H1 (cell line): ENCODE data around the gene EXOSC5. TPM values are rescaled to one million over a fixed set of nuclear protein-coding genes. Genes with fewer than 3 reads are reported as not detected.

Experiments used
- CTCF ChIA-PET: fragments of 300-600 bp; sonication (Branson Sonifier 250); formaldehyde crosslinking; loops from one replicate; lab custom pipeline; 2021; ENCODE audit not compliant: partially characterized antibody; lab: Charles Lee
- POLR2A ChIA-PET: fragments of 300-600 bp; sonication (Branson Sonifier 250); formaldehyde crosslinking; loops from one replicate; lab custom pipeline; 2021; ENCODE audit warnings: inconsistent platforms; ENCODE audit not compliant: partially characterized antibody; lab: Charles Lee
- DNase-seq, 2 experiments: peaks; one replicate each; pipeline versions ENCODE4 v3.0.0 to v3.0.0-alpha.2; 2010 to 2022; ENCODE audit warnings: low spot score in 2 of 2, low read depth in 1 of 2, mixed read lengths in 1 of 2
- FAIRE-seq: peaks from 2 replicates; lab custom pipeline; 2011; peaks lifted over from hg19 to GRCh38; lab: Jason Lieb, UNC
- H2AFZ ChIP-seq: 2 replicates; pipeline ENCODE4 v1.8.1; 2012; ENCODE audit warnings: low read length, inconsistent platforms
- H2AK5ac ChIP-seq: 2 replicates; pipeline ENCODE4 v1.6.1; 2013; ENCODE audit warnings: low read depth, low read length
- H2BK120ac ChIP-seq: replicated peaks from 2 replicates; pipeline ENCODE3; 2013; ENCODE audit warnings: low read depth, low read length, inconsistent platforms
- H2BK12ac ChIP-seq: 2 replicates; pipeline ENCODE4 v1.6.1; 2013; ENCODE audit warnings: low read depth, low read length
- H2BK15ac ChIP-seq: 2 replicates; pipeline ENCODE4 v1.6.1; 2013; ENCODE audit warnings: low read length
- H2BK20ac ChIP-seq: 2 replicates; pipeline ENCODE4 v1.6.1; 2013; ENCODE audit warnings: low read length
- H2BK5ac ChIP-seq: 2 replicates; pipeline ENCODE4 v1.6.1; 2013; ENCODE audit warnings: low read depth, low read length
- H3K14ac ChIP-seq: 2 replicates; pipeline ENCODE4 v1.6.1; 2013; ENCODE audit warnings: inconsistent platforms; ENCODE audit not compliant: insufficient read length
- H3K18ac ChIP-seq: 2 replicates; pipeline ENCODE4 v1.6.1; 2013; ENCODE audit warnings: low read length; ENCODE audit errors: extremely low read depth
- H3K23ac ChIP-seq: 2 replicates; pipeline ENCODE4 v1.6.1; 2013; ENCODE audit warnings: inconsistent platforms; ENCODE audit not compliant: insufficient read length
- H3K23me2 ChIP-seq: 2 replicates; pipeline ENCODE4 v1.6.1; 2013; ENCODE audit warnings: low read depth, low read length
- H3K27ac ChIP-seq: 2 replicates; pipeline ENCODE4 v1.6.1; 2011; ENCODE audit warnings: low read depth, low read length, inconsistent platforms
- H3K27me3 ChIP-seq, 4 experiments: replicated peaks in 1 of 4; 1 replicate in 1 of 4; 2 replicates in 3 of 4; pipeline versions ENCODE4 v1.6.1 to v1.8.1; 2011 to 2013; ENCODE audit warnings: low read length in 3 of 4, mild to moderate bottlenecking in 3 of 4, inconsistent platforms in 2 of 4, mixed read lengths in 2 of 4, moderate library complexity in 1 of 4; ENCODE audit not compliant: control insufficient read depth in 3 of 4, insufficient read depth in 3 of 4; ENCODE audit errors: extremely low read depth in 1 of 4
- H3K36me3 ChIP-seq, 4 experiments: 2 replicates each; pipeline versions ENCODE4 v1.6.1 to v1.8.1; 2011 to 2013; ENCODE audit warnings: mild to moderate bottlenecking in 4 of 4, low read length in 3 of 4, moderate library complexity in 2 of 4, control low read depth in 1 of 4, inconsistent platforms in 1 of 4; ENCODE audit not compliant: insufficient read depth in 4 of 4, control insufficient read depth in 2 of 4
- H3K4ac ChIP-seq: replicated peaks from 2 replicates; pipeline ENCODE3; 2013; ENCODE audit warnings: low read length, low read depth, mixed read lengths, inconsistent platforms; ENCODE audit not compliant: insufficient read length
- H3K4me1 ChIP-seq, 4 experiments: replicated peaks in 1 of 4; 1 replicate in 1 of 4; 2 replicates in 3 of 4; pipeline versions ENCODE4 v1.6.1 to v1.8.1; 2011 to 2013; ENCODE audit warnings: low read length in 3 of 4, inconsistent platforms in 2 of 4, mixed read lengths in 1 of 4; ENCODE audit not compliant: insufficient read depth in 4 of 4, control insufficient read depth in 3 of 4
- H3K4me2 ChIP-seq, 2 experiments: 2 replicates each; pipeline versions ENCODE4 v1.6.1 to v1.8.1; 2011 to 2013; ENCODE audit warnings: low read depth in 2 of 2, low read length in 2 of 2, control low read depth in 1 of 2, inconsistent platforms in 1 of 2, mild to moderate bottlenecking in 1 of 2; ENCODE audit not compliant: insufficient read depth in 1 of 2
- H3K4me3 ChIP-seq, 4 experiments: fragments of 200-600, 300-600 bp in 1 of 4; sonication (generic), shearing (Covaris generic), sonication (Bioruptor Twin) in 1 of 4; 2 replicates each; pipeline versions ENCODE4 v1.5.1 to v1.8.1; 2011 to 2016; ENCODE audit warnings: low read length in 4 of 4, low read depth in 3 of 4, control low read depth in 2 of 4, inconsistent platforms in 2 of 4, mild to moderate bottlenecking in 2 of 4, mixed read lengths in 1 of 4, moderate library complexity in 1 of 4; ENCODE audit not compliant: insufficient read depth in 2 of 4; ENCODE audit errors: extremely low read depth in 1 of 4
- H3K56ac ChIP-seq: replicated peaks from 2 replicates; pipeline ENCODE3; 2013; ENCODE audit warnings: low read depth, mild to moderate bottlenecking, mixed read lengths, low read length, inconsistent platforms; ENCODE audit not compliant: insufficient read length
- H3K79me1 ChIP-seq: 2 replicates; pipeline ENCODE4 v1.6.1; 2013; ENCODE audit warnings: low read depth, low read length, control low read depth
- H3K79me2 ChIP-seq, 2 experiments: 2 replicates each; pipeline versions ENCODE4 v1.6.1 to v1.8.1; 2012 to 2013; ENCODE audit warnings: low read length in 2 of 2, mild to moderate bottlenecking in 2 of 2, inconsistent platforms in 1 of 2; ENCODE audit not compliant: insufficient read depth in 2 of 2, control insufficient read depth in 1 of 2
- H3K9ac ChIP-seq, 4 experiments: replicated peaks in 1 of 4; 1 replicate in 1 of 4; 2 replicates in 3 of 4; pipeline versions ENCODE4 v1.6.1 to v1.8.1; 2011 to 2013; ENCODE audit warnings: low read depth in 3 of 4, low read length in 3 of 4, control low read depth in 2 of 4, mild to moderate bottlenecking in 2 of 4, moderate library complexity in 2 of 4, inconsistent platforms in 1 of 4; ENCODE audit errors: extremely low read depth in 1 of 4
- H3K9me3 ChIP-seq, 2 experiments: 2 replicates each; pipeline versions ENCODE4 v1.6.1 to v1.8.1; 2012 to 2013; ENCODE audit warnings: mild to moderate bottlenecking in 2 of 2, moderate library complexity in 2 of 2, control low read depth in 1 of 2, inconsistent platforms in 1 of 2, low read depth in 1 of 2, low read length in 1 of 2, mixed read lengths in 1 of 2; ENCODE audit not compliant: insufficient read depth in 2 of 2
- H4K20me1 ChIP-seq, 2 experiments: replicated peaks in 1 of 2; 2 replicates each; pipeline versions ENCODE3 to v1.8.1; 2011 to 2013; ENCODE audit warnings: inconsistent platforms in 2 of 2, low read length in 2 of 2, mild to moderate bottlenecking in 1 of 2; ENCODE audit not compliant: insufficient read depth in 2 of 2, control insufficient read depth in 1 of 2
- H4K5ac ChIP-seq: 2 replicates; pipeline ENCODE4 v1.6.1; 2013; ENCODE audit warnings: low read length, low read depth, mixed read lengths, inconsistent platforms; ENCODE audit not compliant: insufficient read length
- H4K8ac ChIP-seq: 2 replicates; pipeline ENCODE4 v1.8.0; 2013; ENCODE audit warnings: mild to moderate bottlenecking, moderate library complexity, low read length, inconsistent platforms; ENCODE audit not compliant: insufficient read depth; ENCODE audit errors: extremely low read depth
- H4K91ac ChIP-seq: replicated peaks from 2 replicates; pipeline ENCODE3; 2013; ENCODE audit warnings: low read length, mixed read lengths, inconsistent platforms; ENCODE audit not compliant: insufficient read length
- CBX5 ChIP-seq: fragments of 300-800, 300-1000 bp; sonication (generic); IDR thresholded peaks from 2 replicates; pipeline ENCODE4 v1.7.1; 2016; ENCODE audit warnings: antibody characterized with exemption, low read length, low read depth
- CBX8 ChIP-seq: fragments of 300-800, 300-1000 bp; sonication (generic); IDR thresholded peaks from 2 replicates; pipeline ENCODE4 v1.7.1; 2016; ENCODE audit warnings: low read depth, low read length, borderline replicate concordance
- CTCF ChIP-seq, 3 experiments: IDR thresholded peaks; 1 replicate in 2 of 3; 2 replicates in 1 of 3; pipeline versions ENCODE4 v1.5.1 to v1.6.1; 2011; ENCODE audit warnings: low read length in 3 of 3, mild to moderate bottlenecking in 3 of 3, inconsistent platforms in 2 of 3, low read depth in 1 of 3, moderate library complexity in 1 of 3; ENCODE audit not compliant: insufficient read depth in 1 of 3; ENCODE audit errors: control extremely low read depth in 1 of 3
- NANOG ChIP-seq: IDR thresholded peaks from 2 replicates; pipeline ENCODE4 v1.6.1; 2011; ENCODE audit warnings: low read length, low read depth, mild to moderate bottlenecking, inconsistent platforms; ENCODE audit not compliant: insufficient read depth, poor library complexity, severe bottlenecking
- RFX5 ChIP-seq: IDR thresholded peaks from 2 replicates; pipeline ENCODE4 v1.6.1; 2011; ENCODE audit warnings: low read depth, low read length, improper control_type of control experiment, borderline replicate concordance
- RXRA ChIP-seq: IDR thresholded peaks from 2 replicates; pipeline ENCODE4 v1.6.1; 2011; ENCODE audit warnings: low read depth, mild to moderate bottlenecking, low read length, moderate library complexity; ENCODE audit not compliant: insufficient read depth
- SRF ChIP-seq: IDR thresholded peaks from 2 replicates; pipeline ENCODE4 v1.6.1; 2011; ENCODE audit warnings: mild to moderate bottlenecking, low read depth, low read length, moderate library complexity
- YY1 ChIP-seq: IDR thresholded peaks from 2 replicates; pipeline ENCODE4 v1.6.1; 2011; ENCODE audit warnings: low read depth, mild to moderate bottlenecking, low read length
- WGBS, 2 experiments: shearing (Covaris generic) in 1 of 2; methylation state at CpG; one replicate each; pipeline versions ENCODE4 v1.1.6 to v1.1.7; 2013 to 2015; ENCODE audit warnings: low lambda C conversion rate in 2 of 2, mixed read lengths in 2 of 2, inconsistent platforms in 1 of 2, low coverage in 1 of 2, missing lambda C conversion rate in 1 of 2; ENCODE audit not compliant: insufficient replicate concordance in 2 of 2, insufficient coverage in 1 of 2, insufficient read length in 1 of 2; ENCODE audit errors: extremely low coverage in 1 of 2, missing lambda C conversion rate in 1 of 2; 5-methylcytosine and 5-hydroxymethylcytosine counted together
- polyA plus RNA-seq, 7 experiments: library from polyadenylated mRNA; depleted of rRNA in 3 of 7; stranded (reverse) in 5 of 7; unstranded in 2 of 7; fragments of >200 nt in 5 of 7; fragments of 200-250 nt in 2 of 7; gene quantifications; 1 replicate in 5 of 7; 2 replicates in 1 of 7; 4 replicates in 1 of 7; pipeline versions ENCODE4 v1.2.1 to v1.2.3, GENCODE V29; 2011 to 2013; ENCODE audit warnings: missing spikeins in 2 of 7, mixed read lengths in 2 of 7
- total RNA-seq: library from RNA; stranded (reverse); fragmentation: NEBNext Ultra II Directional; extraction: Animal tissue kit (Norgen Biotek cat#: 25700); gene quantifications from 2 replicates; pipeline ENCODE4 v1.2.1, GENCODE V29; 2021

EXOSC5 gene
- total and polyA plus RNA-seq, 2 of the 8 experiments (the other 6 are each of a cell fraction or from before 2014, with no cell fraction given) = 56.2 to 92.8 TPM

GRCh38 chr19:41439441-41440222, 42.5 kb upstream of the EXOSC5 start, which contains the start of gene DMAC2:
Gene DMAC2, minus strand, starts transcription at chr19:41439912. Its CDS starts 13 bp downstream, at chr19:41439899.
- Histone ChIP-seq H3K14ac (no peak within 1 kb of the TSS), H2BK120ac (no peak within 1 kb of the TSS), H3K4me3 (peak within 1 kb of the TSS; percentile 81 to 99 (median 90)), H3K9ac (peak within 1 kb of the TSS; percentile 95 to 98 (median 97)), H3K27me3 (no peaks in the 10 kb centered on the region), H4K20me1 (no peaks in the 10 kb centered on the region), H3K27ac (peak within 1 kb of the TSS; percentile 98), H3K4me1 (no peaks in the 10 kb centered on the region), H3K23ac (no peak within 1 kb of the TSS), H2BK5ac (peak within 1 kb of the TSS; percentile 99), H3K18ac (peak within 1 kb of the TSS; percentile 100), H4K91ac (peak within 1 kb of the TSS; percentile 98), H3K4me2 (peak within 1 kb of the TSS; percentile 67 to 81), H2BK20ac (no peak within 1 kb of the TSS), H3K79me2 (peaks cover 0 to 8% of the 10 kb centered on the region in 2 experiments; a peak in 1 of 4 replicates), H4K5ac (peak within 1 kb of the TSS; percentile 97), H2BK12ac (peak within 1 kb of the TSS; percentile 77; the same call in 1 of the 2 replicates), H3K9me3 (no peaks in the 10 kb centered on the region), H2AK5ac (no peak within 1 kb of the TSS), H2AFZ (peak within 1 kb of the TSS; percentile 83; the same call in 1 of the 2 replicates), H3K23me2 (peaks cover 2% of the 10 kb centered on the region; the same call in 1 of the 2 replicates), H3K79me1 (0 out of 2 replicates have a peak, but pooled peaks cover 4% of the 10 kb centered on the region), H4K8ac (peak within 1 kb of the TSS; percentile 100), H3K4ac (no peak within 1 kb of the TSS), H2BK15ac (0 out of 2 replicates have a peak within 1 kb of the TSS, but pooled peaks have one; percentile 61), H3K56ac (peak within 1 kb of the TSS; percentile 93), H3K36me3 (peaks cover 0 to 6% (median 2%) of the 10 kb centered on the region in 4 experiments; a peak in 2 of 8 replicates)
- ChIA-PET POLR2A (interaction anchor here (0.5 to 6.4 kb wide), 35 partner anchors 8 to 1125 kb away, joined by 3 to 87 read pairs (median 4); partner anchors contain the start of genes B3GNT8, B9D2, BCKDHA and EXOSC5), CTCF (interaction anchor here (0.5 to 20.4 kb wide), 13 partner anchors 8 to 886 kb away, joined by 3 to 364 read pairs (median 4); no protein-coding TSS in a partner anchor)
- 6% methylated on average over 38 of the region's 40 CpGs; no CpG with 5 or more reads in 1 of the 2 experiments for WGBS, 2 experiments
- peak; percentile 92 to 96 for DNase-seq
- FAIRE-seq = peak; percentile 99
- TF ChIP-seq RXRA (no peak), CBX8 (no peak), SRF (no peak), CBX5 (no peak), NANOG (no peak), YY1 (peak; percentile 98), CTCF (IDR thresholded peaks at IDR 0.05; ENCODE audit: control extremely low read depth in 1 of 3, insufficient read depth in 1 of 3, low read depth in 1 of 3, low read length in 3 of 3) (peak; percentile 47 to 76 (median 72)), RFX5 (no peak)
